GM21619 (cell line): Measurements from ENCODE around the gene SEC24A.
"Not testable (repeated sequence)": the region's sequence is repeated elsewhere in the genome, so short reads cannot be mapped to it uniquely, and the experiment has no call there.

ENCODE experiments used
- ATAC-seq: cut with Tn5 transposase; IDR thresholded peaks from one replicate; pipeline ENCODE4 v1.9.1; 2021; ENCODE audit not compliant: unreplicated experiment

Gene SEC24A

GRCh38 chr5:134738963-134739661, 90.5 kb downstream of the SEC24A start:
- ATAC-seq = no peak

DNA sequence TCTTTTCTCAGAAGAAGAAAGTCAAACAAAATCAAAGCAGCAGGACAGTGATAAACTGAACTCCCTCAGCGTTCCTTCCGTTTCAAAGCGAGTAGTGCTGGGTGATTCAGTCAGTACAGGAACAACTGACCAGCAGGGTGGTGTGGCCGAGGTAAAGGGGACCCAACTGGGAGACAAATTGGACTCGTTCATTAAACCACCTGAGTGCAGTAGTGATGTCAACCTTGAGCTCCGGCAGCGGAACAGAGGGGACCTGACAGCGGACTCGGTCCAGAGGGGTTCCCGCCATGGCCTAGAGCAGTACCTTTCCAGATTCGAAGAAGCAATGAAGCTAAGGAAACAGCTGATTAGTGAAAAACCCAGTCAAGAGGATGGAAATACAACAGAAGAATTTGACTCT, 92.5 kb downstream of the SEC24A start:
- ATAC-seq = no peak

DNA sequence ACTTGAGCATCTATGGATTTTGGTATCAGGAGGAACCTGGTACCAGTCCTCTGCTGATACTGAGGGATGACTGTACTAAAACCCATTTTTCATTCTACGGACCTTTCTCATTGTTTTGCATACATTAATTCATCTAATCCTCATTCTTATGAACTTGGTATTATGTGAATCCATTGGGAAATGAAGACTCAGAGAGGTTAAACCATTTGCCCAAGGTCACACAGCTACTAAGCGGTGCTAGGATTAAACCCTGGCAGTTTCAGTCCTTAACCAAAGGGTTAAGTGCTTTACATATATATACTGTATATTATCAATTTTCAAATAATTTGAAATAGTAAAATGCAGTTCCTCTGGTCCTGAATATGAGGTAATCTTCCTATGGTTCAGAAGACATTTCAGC, 93.5 kb downstream of the SEC24A start:
- no peak for ATAC-seq

DNA sequence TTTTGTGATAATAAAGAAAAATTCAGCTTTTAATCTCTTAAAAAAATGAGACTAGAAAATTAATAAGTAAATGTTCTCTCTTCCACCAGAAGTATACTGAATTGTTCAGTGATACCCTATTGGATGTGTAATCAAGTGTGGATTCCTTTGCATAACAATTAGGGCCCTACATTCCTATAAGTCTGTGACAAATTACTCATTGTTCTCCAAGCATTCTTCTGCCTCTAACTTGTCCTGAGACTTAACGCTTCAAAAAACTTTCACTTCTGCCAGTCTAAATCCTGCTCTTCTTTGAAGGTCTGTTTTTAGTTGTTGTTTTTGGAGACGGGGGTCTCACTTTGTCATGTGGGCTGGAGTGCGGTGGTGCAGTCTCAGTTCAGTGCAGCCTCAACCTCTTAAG, 100.8 kb downstream of the SEC24A start:
- ATAC-seq = no peak

DNA sequence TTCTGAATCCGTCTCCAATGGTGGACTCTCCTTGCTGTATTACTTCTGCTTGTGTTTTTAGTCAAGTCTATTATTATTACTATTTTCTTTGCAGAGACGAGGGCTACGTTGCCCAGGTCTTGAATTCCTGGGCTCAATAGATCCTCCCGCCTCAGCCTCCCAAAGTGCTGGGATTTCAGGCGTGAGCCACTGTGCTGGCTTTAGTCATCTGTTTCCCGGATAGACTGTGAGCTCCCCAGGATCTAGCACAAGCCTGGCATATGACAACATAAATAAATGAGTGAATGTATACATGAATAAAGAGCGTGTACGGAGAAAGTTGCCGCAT, 109.6 kb downstream of the SEC24A start:
- ATAC-seq = no peak

DNA sequence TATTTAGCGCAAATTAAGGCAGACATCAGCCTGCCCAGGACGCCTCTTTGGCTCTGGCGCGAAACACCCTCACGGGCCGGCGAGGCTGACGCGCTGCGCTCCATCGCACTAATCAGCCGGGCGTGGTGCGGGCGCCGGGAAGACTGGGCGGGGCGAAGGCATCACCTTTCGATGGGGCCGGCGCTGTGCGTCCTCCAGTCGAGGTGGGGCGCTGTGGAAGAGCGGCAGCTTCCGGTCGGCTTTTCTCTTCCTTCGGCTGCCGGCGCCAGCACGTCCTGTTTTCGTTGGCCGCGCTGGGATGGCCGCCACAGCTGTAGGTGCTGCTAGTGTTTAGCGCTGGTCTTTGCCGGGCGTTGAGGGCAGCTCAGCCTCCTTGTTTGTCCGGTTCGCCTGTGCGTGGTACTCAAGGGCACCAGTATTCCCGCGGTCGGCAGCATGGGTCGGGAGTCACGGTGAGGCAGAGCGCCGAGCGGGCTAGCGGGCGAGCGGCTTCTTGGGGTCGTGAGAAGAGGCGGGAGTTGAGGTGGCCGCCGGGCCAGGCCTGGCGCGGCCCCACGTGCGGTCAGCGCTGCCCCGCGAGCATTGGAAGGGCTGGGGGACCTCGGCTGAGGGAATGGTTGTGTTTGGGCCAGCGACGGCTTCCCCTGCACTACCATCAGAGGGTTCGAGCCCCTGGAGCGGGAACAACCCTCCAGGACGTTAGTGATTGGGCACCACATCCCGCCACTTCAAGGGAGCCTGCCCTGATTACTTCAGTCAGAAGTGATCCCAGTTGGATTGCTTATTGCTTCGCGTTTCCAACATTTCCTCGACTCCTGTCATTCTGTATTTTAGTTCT, 110.1 kb downstream of the SEC24A start, which contains the start of gene DDX46:
TSS of gene DDX46 (plus strand) at position 276 of the 838 bp plus-strand sequence. CDS start at position 436, 160 bp downstream.
- ATAC-seq = peak; percentile 96

DNA sequence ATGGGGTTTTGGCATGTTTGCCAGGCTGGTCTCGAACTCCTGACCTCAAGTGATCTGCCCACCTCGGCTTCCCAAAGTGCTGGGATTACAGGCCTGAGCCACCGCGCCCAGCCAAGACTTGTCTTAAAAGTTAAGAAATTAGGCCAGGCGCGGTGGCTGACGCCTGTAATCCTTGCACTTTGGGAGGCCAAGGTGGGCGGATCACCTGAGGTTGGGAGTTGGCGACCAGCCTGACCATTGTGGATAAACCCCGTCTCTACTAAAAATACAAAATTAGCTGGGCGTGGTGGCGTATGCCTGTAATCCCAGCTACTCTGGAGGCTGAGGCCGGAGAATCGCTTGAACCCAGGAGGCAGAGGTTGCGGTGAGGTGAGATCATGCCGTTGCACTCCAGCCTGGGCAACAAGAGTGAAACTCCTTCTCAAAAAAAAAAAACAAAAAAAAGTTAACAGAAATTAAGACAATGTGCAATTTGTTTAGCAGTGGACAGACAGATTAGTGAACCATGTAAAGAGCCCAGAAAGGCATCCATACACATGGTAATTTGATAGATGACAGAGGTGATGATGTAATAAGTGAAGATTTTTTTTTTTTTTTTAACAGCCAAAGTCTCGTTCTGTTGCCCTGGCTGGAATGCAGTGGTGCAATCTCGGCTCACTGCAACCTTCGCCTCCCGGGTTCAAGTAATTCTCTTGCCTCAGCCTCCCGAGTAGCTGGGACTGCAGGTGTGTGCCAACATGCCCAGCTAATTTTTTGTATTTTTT, 119.1 kb downstream of the SEC24A start:
- ATAC-seq = not testable (repeated sequence)

- no peak for ATAC-seq
Observed at GRCh38 chr5:134769206-134769605, 120.6 kb downstream of the SEC24A start.

- ATAC-seq = no peak
Observed at GRCh38 chr5:134772461-134773125, 124.0 kb downstream of the SEC24A start.

GRCh38 chr5:134777366-134777765, 128.8 kb downstream of the SEC24A start:
- ATAC-seq = no peak
